Fibroblast of skin of back (primary cell): ENCODE results near the gene CAMKK2. TPM values are rescaled to one million over a fixed set of nuclear protein-coding genes. Genes with fewer than 3 reads are reported as not detected.
"Not testable (repeated sequence)": the region's sequence is repeated elsewhere in the genome, so short reads cannot be mapped to it uniquely, and the experiment has no call there.

Experiments used
- DNase-seq: peaks from one replicate; pipeline ENCODE4 v3.0.0-alpha.2; 2013
- polyA plus RNA-seq, 2 experiments: library from polyadenylated mRNA; unstranded; fragments of 120-200 nt; gene quantifications; one replicate each; pipeline ENCODE4 v1.2.1, GENCODE V29; 2013; ENCODE audit not compliant: insufficient read length in 2 of 2

Gene CAMKK2
- 24.4 TPM for polyA plus RNA-seq (2013, experiment 1 of 2; ENCODE audit: insufficient read length)
- polyA plus RNA-seq (2013, experiment 2 of 2; ENCODE audit: insufficient read length), result 26.8 TPM

DNA sequence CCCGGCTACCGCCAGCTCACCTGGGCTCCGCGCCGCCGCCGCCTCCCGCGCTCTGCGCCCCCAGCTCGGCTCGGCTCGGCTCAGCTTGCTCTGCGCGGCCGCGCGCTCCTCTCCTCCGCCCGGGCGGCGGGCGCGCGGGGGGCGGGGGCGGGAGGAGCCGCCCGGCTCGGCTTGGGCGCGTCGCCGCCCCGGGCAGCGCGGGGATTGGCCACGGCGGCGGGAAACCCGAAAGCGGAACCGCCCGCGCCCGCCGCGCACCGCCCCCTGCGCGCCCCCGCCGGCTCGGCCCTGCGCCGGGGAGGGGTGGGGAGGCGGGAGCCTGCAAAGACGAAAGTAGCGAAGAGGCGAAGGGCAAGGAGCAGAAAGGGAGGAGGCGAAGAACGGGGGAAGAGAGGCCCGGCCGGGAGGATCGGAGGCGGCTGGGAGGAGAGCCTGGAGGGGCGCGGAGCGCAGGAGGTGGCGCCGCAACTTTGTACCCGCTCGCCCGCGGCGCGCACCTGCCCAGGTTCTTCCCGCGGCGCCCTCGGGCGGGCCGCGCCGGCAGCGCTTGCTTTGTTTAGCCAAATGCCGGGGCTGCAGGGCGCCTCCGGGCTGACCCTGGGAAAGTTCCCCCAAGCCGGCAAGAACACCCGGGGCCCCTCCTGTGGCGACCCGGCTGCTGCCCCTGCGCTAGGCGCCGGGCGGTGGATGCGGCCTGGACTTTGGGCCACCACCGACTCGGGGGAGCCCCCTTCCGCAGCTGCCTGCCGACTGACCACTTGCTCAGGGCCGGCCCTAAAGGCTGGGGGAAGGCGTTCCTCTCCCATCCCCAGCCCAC lies at the start of gene CAMKK2:
Gene CAMKK2, minus strand, starts transcription at position 92 of the 817 bp plus-strand sequence. CDS start 22,183 bp downstream, outside the sequence.
- DNase-seq, result peak; percentile 87

DNA sequence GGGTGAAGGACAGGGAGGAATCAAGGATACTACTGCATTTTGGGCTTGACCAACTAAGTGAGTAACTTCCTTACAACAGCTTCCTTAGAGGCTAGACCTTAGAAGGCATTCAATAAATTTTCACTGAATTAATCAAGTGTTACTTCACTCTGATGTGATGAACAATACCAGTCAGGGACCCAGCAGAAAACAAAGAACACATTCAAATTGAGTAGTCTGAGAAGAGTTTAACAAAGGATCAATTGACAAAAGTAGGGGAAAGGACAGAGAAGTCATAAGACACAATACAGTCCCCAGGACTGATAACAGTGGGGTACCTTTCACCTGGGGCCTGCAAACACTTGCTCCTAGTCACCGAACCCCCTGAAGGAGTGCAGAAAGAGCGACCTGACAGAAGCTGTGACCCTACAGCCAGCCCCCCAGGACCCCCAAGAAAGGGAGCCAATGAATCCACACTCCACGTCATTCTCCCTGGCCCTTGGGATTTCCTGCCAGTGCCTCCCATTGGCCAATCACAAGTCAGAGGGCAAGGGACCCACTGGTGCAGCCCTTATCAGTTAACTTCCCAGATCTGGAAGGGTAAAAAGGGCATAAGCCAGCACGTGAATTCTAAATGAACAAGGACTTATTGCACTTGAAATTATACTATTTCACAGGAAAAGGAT lies 48.8 kb upstream of the CAMKK2 start:
- DNase-seq, result no peak

DNA sequence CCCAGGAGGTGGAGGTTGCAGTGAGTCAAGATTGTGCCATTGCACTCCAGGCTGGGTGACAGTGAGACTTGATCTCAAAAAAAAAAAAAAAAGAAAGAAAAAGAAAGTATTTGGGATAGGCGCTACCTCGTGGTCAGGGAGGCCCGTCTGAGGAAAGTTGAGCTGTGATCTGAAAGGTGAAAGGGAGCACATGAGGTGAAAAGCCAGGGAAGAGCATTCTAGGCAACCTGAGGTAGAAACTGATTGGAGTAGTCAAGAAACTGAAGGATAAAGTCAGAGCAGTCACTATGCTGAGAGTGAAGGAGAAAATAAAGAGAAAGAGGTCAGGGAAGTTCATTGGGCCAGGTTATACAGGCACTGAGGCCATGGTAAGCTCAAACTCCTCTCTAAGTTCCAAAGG lies 48.0 kb upstream of the CAMKK2 start:
- no peak for DNase-seq

DNA sequence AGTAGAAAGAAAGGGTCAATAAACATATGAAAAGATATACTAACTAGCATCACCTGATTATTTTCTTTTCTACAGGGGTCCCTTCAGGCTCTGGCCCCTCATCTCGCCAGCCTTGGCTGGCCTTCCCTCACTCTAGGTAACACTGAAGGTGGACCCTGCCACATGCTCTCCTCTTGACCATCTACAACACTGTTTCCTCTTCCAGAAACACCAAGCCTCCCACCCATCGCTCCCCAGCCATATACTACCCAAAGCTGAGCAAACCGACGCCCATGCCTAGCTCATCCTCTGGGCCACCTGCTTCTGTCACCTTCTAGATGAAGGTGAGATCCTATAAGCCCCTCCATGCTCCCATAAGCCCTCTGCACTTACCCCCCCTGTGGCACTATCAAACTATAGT lies 40.9 kb upstream of the CAMKK2 start:
- DNase-seq, result no peak

DNA sequence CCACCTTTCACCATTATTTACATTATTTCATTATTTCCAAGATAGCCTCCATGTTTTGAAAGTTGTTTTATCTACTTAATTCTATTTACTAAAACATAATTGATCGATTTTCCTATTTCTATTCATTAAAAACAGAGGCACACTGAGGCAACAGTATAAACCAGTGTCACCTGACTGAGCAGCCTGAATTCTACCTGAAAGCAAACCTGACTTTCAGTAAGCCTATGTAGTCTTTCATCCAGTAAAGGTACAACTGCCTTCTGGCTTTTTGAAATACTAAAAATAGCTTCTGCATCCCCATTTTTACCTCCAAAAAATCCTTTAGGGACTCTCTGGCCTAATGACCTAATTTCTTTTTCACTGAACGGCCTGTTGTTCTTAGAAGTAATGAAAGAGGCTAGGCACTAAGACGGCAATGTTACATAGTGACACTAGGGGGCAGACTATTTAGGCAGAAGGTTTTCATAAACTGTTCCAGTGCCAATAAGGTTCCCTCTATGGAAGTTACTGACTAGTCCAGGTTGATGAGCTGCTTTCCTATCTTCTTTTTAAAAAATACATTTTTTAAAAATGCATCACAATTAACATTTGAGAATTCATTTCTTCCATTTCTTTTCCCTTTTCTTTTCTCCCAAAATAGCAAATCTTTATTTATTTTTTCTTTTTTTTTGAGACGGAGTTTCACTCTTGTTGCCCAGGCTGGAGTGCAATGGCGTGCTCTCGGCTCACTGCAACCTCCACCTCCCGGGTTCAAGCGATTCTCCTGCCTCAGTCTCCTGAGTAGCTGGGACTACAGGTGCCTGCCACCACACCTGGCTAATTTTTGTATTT lies 38.2 kb upstream of the CAMKK2 start:
- DNase-seq, result peak; percentile 66

DNA sequence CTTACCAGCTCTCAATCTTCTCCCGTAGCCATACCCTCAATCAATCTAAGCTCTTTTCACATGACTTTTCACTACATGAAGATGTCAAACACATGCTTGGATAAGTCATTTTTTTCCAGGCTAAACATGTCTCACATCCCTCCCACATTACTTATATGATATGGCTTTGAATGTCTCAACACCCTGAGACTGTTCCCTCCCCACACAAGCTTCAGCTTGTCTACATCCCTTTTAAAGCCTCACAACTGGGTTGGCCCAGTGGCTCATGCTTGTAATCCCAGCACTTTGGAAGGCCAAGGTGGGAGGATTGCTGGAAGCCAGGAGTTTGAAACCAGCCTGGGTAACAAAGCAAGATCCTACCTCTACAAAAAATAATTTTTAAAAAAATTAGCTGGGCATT lies 37.2 kb upstream of the CAMKK2 start:
- no peak for DNase-seq

DNA sequence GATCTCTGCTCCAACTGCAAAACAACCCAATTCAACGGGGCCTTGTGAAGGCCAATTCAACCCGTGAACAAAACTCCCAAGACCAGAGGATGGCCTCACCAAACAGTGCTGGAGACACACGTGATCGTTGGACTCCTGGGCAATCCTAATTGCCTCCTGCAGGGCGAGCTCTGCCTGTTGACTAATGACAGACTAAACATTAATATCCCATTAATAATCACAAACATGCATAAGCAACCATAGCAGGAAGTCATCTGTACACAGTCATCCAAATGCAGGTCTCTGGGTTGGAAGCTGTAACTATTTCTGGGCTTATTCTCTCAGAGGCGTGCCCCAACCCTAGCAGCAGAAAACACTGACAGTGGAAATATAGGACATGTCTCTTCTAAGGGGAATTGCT lies 34.7 kb upstream of the CAMKK2 start:
- no peak for DNase-seq

DNA sequence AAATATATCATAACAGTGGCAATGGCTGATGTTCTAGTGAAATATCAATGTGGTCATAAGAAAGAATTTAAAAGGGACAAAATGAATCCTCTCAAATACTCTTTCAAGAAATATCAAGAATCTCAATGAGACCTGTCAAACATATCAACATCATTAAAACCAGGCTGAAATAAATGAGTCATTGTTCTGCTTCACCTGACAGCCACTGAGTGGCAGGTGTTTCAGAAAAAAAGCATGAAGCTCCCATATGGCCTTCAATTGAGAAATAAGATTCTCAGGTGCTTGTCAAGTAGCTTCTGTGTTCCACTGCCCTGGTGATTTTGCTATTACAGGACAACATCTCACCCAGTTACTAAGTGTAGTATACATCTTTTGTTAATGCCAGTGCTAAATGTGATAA lies 34.2 kb upstream of the CAMKK2 start:
- no peak for DNase-seq

DNA sequence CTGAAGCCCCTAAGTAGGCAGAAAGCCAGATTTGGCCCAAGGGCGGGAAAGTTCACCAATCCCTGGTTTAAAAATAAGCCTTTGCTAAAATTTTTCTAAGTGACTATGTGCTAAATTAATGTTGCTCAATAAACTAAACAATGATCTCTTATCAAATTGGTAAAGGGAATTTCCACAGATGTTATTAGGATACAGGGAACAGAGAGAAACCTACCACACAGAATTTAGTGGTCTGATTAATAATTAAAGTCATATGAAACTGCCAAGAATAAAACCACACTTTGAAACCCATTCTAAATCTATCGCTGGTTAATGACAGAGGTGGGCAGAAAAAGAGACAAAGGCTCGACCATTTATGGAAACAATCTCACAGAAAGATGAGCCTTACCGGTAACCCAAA lies 33.7 kb upstream of the CAMKK2 start:
- no peak for DNase-seq

DNA sequence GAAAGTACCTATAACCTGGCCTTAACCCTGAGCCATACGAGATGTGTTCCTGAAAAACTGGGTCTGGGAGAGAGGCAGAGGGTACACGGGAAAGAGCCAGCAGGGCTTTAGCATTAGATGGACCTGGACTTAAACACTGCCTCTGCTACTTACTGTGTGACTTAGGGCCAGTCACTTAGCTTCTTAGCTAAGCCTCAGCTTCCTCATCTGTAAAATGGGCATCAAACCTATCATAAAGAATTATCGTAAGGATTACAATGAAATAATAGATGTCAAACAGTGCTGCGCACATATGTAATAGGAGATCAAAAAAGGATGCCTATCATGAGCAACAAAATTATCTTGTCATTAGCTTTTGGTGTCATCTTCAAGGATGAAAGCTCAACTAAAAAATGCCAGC lies 32.1 kb upstream of the CAMKK2 start:
- no peak for DNase-seq

DNA sequence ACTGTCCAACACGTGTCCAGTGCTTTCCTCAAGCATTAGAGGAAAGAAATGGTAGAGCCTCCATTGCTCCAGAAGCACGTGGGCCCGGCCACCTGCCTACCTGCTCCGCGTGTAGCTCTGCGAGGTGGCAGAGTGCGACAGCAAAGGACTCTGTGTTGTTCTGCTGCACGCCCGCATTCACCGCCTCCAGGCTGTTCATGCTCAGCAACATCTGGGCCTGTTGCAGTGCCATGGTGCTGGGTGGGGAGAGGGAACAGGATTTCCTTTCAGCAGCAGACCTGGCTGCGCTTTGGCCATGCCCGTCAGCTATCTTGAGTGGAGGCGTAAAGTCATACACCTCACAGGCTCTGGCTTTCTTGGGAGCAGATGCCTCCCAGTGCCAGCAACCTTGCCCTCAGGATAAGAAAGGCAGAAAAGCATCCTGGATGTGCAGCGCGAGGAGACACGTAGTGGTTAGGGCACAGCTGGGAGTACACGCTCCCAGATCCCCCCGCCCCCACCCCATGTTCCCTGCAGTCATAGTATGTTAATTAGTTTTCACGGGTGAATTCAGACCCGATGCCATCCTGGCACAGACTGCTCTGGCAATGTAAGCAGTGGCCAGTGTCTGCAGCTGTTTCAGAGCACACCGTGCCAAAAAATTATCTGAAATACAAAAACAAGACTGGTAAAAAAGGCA lies 30.6 kb upstream of the CAMKK2 start:
- no peak for DNase-seq

DNA sequence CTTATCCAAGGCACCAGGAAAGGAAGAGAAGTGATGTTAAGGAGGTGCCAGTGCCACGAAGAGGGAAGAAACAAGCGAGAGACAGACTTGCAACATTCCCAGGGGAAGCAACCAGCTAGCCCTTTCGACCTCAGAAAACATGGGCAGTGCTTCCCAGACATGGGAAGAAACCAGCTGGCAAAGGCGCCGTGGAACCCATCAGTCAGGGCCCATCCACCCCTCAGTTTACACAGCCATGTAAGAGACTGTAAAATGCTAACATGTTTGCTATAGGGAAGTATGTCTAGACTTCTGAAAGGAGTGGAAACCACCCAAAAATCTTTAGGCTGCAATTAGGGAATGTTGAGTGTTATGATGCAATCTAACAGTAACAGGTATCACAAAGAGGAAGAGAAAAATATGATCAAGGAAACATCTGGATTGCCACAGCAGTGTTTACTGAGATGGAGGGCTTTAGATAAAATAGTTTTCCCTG lies 29.4 kb upstream of the CAMKK2 start:
- DNase-seq, result peak; percentile 2

DNA sequence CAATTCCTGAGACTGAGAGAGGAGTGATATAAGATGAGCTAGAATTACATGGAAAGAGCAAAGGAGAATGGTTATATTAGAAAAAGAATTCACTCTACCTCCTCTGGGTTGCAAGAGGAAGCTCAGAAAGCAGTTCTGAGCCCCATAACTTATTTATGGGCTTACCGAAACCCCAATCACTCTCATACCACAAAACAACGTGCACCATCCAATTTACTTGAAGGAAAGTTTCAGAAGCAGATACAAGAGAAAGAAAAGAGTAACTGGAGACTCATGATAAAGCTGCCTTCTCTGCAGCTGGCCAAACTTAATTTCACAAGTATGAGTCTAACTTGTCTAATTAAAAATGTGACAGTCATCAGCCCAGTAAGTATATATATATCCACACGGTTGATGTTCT lies 27.4 kb upstream of the CAMKK2 start:
- DNase-seq, result no peak

DNA sequence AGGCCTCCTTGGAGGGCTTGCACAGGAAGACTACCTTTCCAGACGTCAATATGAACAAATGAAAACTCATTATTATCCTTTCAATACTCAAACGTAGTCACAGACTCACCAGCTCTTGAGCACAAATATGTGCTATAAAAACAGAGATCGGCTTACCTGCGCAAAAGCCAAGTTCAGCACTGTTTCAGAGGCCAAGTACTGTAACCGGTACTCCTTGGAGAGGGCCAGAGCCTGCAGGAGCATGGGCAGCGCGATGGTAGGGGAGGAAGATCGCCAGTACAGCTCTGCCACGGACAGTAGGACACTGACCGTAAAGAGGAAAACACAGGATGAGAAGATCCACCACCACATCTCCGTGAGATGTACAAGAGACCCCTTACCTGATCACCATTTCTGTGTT lies 21.6 kb upstream of the CAMKK2 start:
- DNase-seq, result no peak

DNA sequence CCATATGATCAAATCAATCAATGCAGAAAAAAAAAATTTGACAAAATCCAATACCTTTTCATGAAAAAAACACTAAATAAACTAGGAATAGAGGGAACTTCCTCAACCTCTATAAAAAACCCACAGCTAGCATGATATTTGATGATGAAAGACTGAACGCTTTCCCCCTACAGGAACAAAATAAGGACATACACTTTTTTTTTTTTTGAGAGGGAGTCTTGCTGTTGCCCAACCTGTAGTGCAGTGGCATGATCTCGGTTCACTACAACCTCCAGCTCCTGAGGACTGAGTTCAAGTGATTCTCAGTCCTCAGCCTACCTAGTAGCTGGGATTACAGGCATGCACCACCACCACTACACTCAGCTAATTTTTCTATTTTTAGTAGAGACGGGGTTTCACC lies 17.9 kb upstream of the CAMKK2 start:
- no peak for DNase-seq

DNA sequence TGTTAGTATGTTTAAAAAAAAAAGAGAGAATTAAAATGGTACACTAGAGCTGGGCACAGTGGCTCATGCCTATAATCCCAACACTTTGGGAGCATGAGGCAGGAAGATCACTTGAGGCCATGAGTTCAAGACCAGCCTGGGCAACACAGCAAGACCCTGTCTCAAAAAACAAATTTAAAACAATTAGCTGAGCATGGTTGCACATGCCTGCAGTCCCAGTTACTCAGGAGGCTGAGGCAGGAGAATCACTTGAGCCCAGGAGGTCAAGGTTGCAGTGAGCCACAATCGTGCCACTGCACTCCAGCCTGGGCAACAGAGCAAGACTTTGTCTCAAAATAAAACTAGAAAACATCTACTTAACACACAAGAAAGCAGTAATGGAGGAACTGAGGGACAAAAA lies 13.7 kb upstream of the CAMKK2 start:
- not testable (repeated sequence) for DNase-seq

DNA sequence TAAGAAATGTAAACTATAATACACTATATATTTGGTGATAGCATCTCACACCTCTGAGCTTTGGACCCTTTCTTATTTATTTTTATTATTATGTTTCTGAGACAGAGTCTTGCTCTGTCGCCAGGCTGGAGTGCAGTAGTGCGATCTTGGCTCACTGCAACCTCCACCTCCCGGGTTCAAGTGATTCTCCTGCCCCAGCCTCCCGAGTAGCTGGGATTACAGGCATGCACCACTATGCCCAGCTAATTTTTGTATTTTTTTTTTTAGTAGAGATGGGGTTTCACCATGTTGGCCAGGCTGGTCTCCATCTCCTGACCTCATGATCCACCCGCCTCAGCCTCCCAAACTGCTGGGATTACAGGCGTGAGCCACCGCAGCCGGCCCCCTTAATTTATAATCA lies 10.9 kb upstream of the CAMKK2 start:
- not testable (repeated sequence) for DNase-seq

DNA sequence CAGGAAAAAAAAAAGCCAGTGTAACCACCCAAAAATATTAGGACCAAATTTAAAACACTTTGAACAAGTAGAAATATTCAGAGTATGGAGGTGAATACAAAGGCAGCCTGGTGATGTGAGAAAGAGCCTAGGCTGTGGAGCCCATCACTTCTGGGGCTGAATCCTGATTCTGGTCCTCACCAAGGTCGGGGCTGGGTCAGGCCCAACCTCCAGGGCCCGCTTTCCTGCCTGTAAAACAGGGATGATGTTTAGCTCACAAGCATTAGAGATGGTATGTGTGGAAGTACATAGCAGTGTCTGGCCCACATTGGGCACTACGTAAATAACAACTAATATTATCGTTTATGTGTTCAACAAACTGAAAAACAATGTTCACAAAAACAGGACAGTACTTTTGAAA lies 7.8 kb upstream of the CAMKK2 start:
- DNase-seq, result no peak

DNA sequence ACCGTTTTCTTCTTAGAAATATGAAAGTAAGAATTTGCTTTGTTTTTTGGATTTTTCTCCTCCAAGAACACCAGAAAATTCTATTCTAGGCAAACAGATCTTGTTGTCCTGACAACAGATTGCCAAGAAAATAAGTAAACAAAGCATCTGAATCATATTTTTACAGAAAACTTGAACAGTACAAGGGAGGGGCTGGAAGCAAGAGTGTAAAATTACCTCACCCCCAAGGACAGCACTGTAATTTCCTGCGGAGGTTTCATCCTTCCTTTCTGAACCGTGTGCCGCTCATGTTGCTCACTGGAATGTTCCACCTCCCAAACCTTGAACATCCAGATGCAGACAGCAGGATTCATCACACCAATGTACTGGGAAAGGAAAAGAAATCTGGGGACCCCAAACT lies 5.4 kb upstream of the CAMKK2 start:
- no peak for DNase-seq

DNA sequence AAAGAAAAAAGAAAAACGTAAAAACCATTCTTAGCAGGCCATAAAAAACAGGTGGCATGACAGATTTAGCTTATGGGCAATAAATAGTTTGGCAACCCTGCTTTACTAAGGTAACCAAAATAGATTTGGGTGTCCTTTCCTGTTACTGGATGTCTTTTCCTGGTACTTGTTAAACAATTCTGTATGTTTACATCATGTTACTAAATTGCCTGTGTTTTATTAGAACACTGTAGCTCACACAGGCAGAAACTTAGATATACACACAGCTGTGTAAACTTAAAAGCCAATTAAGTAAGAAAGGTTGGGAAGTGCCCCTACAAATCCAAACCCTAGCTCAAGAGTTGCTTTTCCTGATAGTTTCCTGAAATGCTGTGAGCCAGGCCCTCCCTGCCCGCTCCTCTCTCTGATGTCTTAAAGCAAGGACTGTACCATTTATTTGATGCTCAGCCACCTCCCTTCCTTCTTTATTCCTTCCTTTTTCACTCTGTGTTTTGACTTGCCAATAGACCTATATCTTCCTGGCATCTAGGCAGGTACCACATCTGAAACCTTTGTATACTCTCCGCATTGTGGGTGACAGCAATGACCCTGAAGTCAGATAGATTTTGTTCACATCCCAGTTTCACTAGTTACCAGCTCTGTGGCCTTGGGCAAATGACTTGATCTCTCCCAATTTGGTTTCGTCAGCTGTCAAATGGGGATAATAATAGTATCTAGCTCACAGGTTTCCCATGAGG lies 3.7 kb upstream of the CAMKK2 start:
- no peak for DNase-seq

DNA sequence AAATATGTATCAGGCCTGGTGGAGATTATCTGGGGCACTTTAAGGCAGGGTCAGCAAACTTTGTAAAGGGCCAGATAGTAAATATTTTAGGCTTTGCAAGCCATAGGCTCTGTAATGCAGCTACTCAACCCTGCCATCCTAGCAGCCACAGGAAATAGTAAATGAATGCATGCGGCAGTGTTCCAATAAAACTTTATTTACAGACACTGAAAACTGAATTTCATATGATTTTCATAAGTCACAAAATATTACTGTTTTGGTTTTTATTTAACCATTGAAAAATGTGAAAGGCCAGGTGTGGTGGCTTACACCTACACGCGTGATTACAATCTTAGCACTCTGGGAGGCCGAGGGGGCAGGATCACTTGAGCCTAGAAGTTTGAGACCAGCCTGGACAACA lies 3.2 kb upstream of the CAMKK2 start:
- DNase-seq, result no peak

DNA sequence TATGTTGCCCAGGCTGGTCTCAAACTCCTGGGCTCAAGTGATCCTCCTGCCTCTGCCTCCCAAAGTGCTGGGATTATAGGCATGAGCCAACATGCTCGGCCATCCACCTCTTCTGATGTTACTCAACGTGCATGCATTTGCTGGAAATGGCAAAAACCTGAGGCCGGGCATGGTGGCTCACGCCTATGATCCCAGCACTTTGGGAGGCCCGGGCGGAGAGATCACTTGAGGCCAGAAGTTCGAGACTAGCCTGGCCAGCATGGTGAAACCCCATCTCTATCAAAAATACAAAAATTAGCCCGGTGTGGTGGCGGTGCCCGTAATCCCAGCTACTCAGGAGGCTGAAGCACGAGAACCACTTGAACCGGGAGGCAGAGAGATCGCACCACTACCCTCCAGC lies 1.9 kb upstream of the CAMKK2 start:
- DNase-seq, result not testable (repeated sequence)
